Peyer's patch (tissue), 4 donors: ENCODE results near the gene TANGO6.

Source experiments
- POLR2A ChIP-seq, 2 donors: fragments of 450-650 bp; IDR thresholded peaks; one replicate each; pipeline ENCODE4 v1.5.1; 2017; ENCODE audit warnings: antibody characterized with exemption in 2 of 2, mild to moderate bottlenecking in 2 of 2, moderate library complexity in 2 of 2
- TF ChIP-seq, protein P1 (sequence below), 6 experiments: fragments of 450-650 bp in 4 of 6; fragments of 200-600 bp in 2 of 6; sonication (generic) in 1 of 6; IDR thresholded peaks; one replicate each; pipeline ENCODE4 v1.5.1; 2017 to 2019; ENCODE audit warnings: antibody characterized with exemption in 6 of 6, mild to moderate bottlenecking in 3 of 6, moderate library complexity in 1 of 6

DNA sequence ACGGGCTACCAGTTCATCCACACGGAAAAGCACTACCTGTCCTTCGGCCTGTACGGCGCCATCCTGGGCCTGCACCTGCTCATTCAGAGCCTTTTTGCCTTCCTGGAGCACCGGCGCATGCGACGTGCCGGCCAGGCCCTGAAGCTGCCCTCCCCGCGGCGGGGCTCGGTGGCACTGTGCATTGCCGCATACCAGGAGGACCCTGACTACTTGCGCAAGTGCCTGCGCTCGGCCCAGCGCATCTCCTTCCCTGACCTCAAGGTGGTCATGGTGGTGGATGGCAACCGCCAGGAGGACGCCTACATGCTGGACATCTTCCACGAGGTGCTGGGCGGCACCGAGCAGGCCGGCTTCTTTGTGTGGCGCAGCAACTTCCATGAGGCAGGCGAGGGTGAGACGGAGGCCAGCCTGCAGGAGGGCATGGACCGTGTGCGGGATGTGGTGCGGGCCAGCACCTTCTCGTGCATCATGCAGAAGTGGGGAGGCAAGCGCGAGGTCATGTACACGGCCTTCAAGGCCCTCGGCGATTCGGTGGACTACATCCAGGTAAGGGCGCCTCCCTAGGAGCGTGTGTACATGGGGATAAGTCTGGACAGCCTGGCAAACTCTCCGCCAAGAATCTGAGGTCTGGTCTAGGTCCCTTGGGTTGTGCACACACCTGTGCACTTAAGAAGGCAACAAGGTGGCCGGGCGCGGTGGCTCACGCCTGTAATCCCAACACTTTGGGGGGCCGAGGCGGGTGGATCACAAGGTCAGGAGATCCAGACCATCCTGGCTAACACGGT, 266.3 kb downstream of the TANGO6 start:
- no peak for TF ChIP-seq POLR2A (IDR thresholded peaks at IDR 0.05)
- TF ChIP-seq, protein P1, sequence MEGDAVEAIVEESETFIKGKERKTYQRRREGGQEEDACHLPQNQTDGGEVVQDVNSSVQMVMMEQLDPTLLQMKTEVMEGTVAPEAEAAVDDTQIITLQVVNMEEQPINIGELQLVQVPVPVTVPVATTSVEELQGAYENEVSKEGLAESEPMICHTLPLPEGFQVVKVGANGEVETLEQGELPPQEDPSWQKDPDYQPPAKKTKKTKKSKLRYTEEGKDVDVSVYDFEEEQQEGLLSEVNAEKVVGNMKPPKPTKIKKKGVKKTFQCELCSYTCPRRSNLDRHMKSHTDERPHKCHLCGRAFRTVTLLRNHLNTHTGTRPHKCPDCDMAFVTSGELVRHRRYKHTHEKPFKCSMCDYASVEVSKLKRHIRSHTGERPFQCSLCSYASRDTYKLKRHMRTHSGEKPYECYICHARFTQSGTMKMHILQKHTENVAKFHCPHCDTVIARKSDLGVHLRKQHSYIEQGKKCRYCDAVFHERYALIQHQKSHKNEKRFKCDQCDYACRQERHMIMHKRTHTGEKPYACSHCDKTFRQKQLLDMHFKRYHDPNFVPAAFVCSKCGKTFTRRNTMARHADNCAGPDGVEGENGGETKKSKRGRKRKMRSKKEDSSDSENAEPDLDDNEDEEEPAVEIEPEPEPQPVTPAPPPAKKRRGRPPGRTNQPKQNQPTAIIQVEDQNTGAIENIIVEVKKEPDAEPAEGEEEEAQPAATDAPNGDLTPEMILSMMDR (IDR thresholded peaks at IDR 0.05) = no peak
